ENCODE data around the gene ZFAND6. TPM values are rescaled to one million over a fixed set of nuclear protein-coding genes. Genes with fewer than 3 reads are reported as not detected.
A peak's percentile ranks its signal among the peaks of the same experiment; 100 is the strongest.

Gene ZFAND6
- total and polyA plus RNA-seq, 4 donors = 47.6 to 102 (median 82.4) TPM

GRCh38 chr15:80156176-80156720 lies 96.8 kb downstream of the ZFAND6 start (continued):
- TF ChIP-seq GABPA (IDR thresholded peaks at IDR 0.05 in 1 of 2, conservative IDR thresholded peaks at IDR 0.05 in 1 of 2) (no peak), EGR1 (IDR thresholded peaks at IDR 0.05; ENCODE audit: low read depth in 2 of 2) (no peak), JUND (IDR thresholded peaks at IDR 0.05) (no peak), HNF4G (IDR thresholded peaks at IDR 0.05) (no peak), YY1 (IDR thresholded peaks at IDR 0.05) (no peak), RXRA (IDR thresholded peaks at IDR 0.05) (no peak), FOXA1 (IDR thresholded peaks at IDR 0.05) (no peak), CTCF (IDR thresholded peaks at IDR 0.05; ENCODE audit: low read depth, low read length, missing input control) (no peak), HNF4A (conservative IDR thresholded peaks at IDR 0.05) (no peak), ATF3 (IDR thresholded peaks at IDR 0.05) (no peak)

- Histone ChIP-seq H3K27ac (ENCODE audit: low read depth in 1 of 2, low read length in 2 of 2) (peak overlapping the region; percentile 21 to 48), H3K4me3 (ENCODE audit: low read depth in 1 of 3, low read length in 3 of 3) (no peak overlapping the region), H3K4me1 (ENCODE audit: control insufficient read depth in 4 of 4, insufficient read depth in 4 of 4, low read length in 3 of 4) (peaks cover 35 to 82% (median 69%) of the 10 kb centered on the region in 4 donors), H3K36me3 (ENCODE audit: control insufficient read depth in 4 of 4, insufficient read depth in 3 of 4, low read depth in 1 of 4, low read length in 3 of 4) (peaks cover 0 to 8% (median 2%) of the 10 kb centered on the region in 4 donors), H3K9ac (ENCODE audit: low read depth in 1 of 2, low read length in 2 of 2) (no peak overlapping the region), H3K27me3 (ENCODE audit: control insufficient read depth in 4 of 4, insufficient read depth in 4 of 4, low read length in 3 of 4) (no peaks in the 10 kb centered on the region), H3K9me3 (ENCODE audit: control insufficient read depth in 4 of 4, low read length in 3 of 4) (no peaks in the 10 kb centered on the region)
- WGBS = 64% methylated on average over 5 of the region's 5 CpGs
- TF ChIP-seq FOXA1 (IDR thresholded peaks at IDR 0.05) (peak; percentile 44), RAD21 (IDR thresholded peaks at IDR 0.05) (peak in 1 of 2 donors; percentile 10), HNF4G (IDR thresholded peaks at IDR 0.05) (no peak), REST (IDR thresholded peaks at IDR 0.05) (peak; percentile 11), JUND (IDR thresholded peaks at IDR 0.05) (no peak), TAF1 (conservative IDR thresholded peaks at IDR 0.05) (no peak), FOXA2 (IDR thresholded peaks at IDR 0.05) (no peak), SP1 (IDR thresholded peaks at IDR 0.05) (no peak), HNF4A (conservative IDR thresholded peaks at IDR 0.05) (peak; percentile 76 to 87), CTCF (IDR thresholded peaks at IDR 0.05; ENCODE audit: low read depth, low read length, missing input control) (no peak), RXRA (IDR thresholded peaks at IDR 0.05) (peak in 1 of 2 donors; percentile 64)
- no peak for DNase-seq (ENCODE audit: low spot score)
Measured at GRCh38 chr15:80157215-80157614, 97.7 kb downstream of the ZFAND6 start.

Measured in liver (tissue), 9 donors.